ENCODE measurements around the gene DUSP28. TPM values are rescaled to one million over a fixed set of nuclear protein-coding genes. Genes with fewer than 3 reads are reported as not detected.
"Not testable (repeated sequence)": the region's sequence is repeated elsewhere in the genome, so short reads cannot be mapped to it uniquely, and the experiment has no call there.

The DUSP28 gene
- total and polyA plus RNA-seq, 5 donors, result 9.6 to 14.9 (median 11.1) TPM

DNA sequence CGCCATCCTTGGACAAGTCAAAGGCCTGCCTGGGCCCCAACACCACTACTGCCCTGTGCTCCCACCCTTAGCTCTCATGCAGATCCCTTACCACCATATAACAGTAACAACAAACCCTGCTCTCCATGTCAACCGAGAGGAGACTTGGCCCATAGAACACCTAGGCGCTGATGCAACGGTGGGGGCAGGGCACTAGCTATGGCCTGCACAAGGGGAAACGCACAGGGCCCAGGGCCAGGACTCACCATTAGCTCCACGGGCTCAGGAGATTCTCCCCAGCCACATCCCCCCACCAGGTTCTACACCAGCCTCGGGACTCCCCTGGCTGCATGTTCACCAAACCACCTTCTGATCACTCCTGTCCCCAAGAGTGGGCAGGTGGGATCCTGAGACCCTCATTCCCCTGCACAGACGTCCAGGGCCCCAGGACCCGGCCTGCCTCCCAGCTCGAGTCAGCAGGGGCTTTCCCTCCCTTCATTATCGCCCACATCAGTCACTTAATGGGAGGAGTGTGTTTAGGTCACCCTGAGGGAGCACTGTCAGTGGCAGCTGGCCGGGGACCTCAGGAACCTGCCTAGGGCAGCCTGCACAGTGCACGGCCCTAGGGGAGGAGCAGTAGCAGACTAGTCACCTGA is 31.6 kb upstream of the DUSP28 start:
- ATAC-seq, result peak in 1 of 2 donors; percentile 26
- DNase-seq, result no peak
- Histone ChIP-seq H3K27me3 (ENCODE audit: control insufficient read depth, insufficient read depth) (no peaks in the 10 kb centered on the region), H3K9me3 (ENCODE audit: control insufficient read depth, low read length) (no peaks in the 10 kb centered on the region), H3K4me1 (ENCODE audit: control insufficient read depth, insufficient read depth, low read length) (no peaks in the 10 kb centered on the region), H3K27ac (ENCODE audit: low read length) (no peak overlapping the region), H3K4me3 (ENCODE audit: low read length) (no peak overlapping the region)
- intact Hi-C loops (cut with DNase I), result no loop called here
- 93% methylated on average over 13 of the region's 13 CpGs for WGBS

DNA sequence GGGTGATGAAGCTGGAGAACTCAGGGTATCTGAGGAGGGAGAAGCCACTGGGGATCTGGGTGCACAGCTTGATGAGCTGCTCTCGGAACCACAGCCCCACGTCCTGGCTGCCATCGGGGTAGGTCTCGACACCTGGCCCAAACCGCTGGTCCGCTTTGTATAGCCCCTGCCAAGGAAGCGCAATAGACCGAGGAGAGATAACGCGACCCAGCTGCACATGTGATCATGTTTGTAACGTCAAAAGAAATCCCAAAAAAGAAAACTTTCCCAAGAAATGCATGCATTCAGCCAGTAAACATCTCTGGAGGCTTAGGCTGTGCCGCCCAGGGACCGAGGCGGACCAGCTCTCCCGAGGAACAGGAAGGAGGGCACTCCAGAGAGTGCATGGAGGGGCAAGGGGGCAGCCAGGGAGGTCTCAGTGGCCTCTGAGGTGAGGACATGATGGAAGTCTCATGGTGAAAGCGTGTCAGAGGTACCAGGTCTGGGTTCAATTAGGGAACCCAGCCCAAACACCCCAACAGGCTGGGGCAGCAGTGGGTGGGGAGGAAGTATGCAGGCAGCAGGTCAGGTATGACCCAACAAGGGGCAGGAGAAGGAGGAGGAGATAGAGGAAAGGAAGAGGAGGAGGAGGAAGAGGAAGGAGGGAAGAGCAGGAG is 30.7 kb upstream of the DUSP28 start:
- Histone ChIP-seq H3K27ac (ENCODE audit: low read length) (no peak overlapping the region), H3K4me3 (ENCODE audit: low read length) (no peak overlapping the region), H3K9me3 (ENCODE audit: control insufficient read depth, low read length) (no peaks in the 10 kb centered on the region), H3K27me3 (ENCODE audit: control insufficient read depth, insufficient read depth) (no peaks in the 10 kb centered on the region), H3K4me1 (ENCODE audit: control insufficient read depth, insufficient read depth, low read length) (no peaks in the 10 kb centered on the region)
- ATAC-seq, result no peak
- DNase-seq, result no peak
- 95% methylated on average over 16 of the region's 16 CpGs for WGBS
- intact Hi-C loops (cut with DNase I), result no loop called here

- H3K4me1 ChIP-seq (ENCODE audit: control insufficient read depth, insufficient read depth, low read length), result no peaks in the 10 kb centered on the region
- H3K9me3 ChIP-seq (ENCODE audit: control insufficient read depth, low read length), result no peaks in the 10 kb centered on the region
- no peak for DNase-seq
- intact Hi-C loops (cut with DNase I), result no loop called here
- no peaks in the 10 kb centered on the region for H3K27me3 ChIP-seq (ENCODE audit: control insufficient read depth, insufficient read depth)
- 98% methylated on average over 7 of the region's 7 CpGs for WGBS
- H3K4me3 ChIP-seq (ENCODE audit: low read length), result no peak overlapping the region
- H3K27ac ChIP-seq (ENCODE audit: low read length), result no peak overlapping the region
- no peak for ATAC-seq
Observed at GRCh38 chr2:240530181-240530580, 30.0 kb upstream of the DUSP28 start.

DNA sequence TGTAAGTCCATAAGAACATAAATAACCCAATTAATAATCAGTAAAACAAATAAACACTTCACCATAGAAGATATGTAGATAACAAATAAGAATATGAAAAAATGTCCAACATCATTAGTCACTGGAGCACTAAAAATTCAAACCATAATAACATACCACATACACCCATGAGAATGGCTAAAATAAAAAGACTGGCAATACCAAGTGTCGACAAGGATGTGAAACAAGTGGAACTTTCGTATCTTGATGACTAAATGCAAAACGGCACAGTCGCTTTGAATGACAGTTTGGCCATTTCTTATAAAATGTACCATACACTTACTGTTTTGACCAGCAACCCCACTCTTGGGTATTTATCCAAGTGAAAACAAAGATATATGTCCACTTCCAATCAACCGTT is 29.1 kb upstream of the DUSP28 start:
- no peak overlapping the region for H3K27ac ChIP-seq (ENCODE audit: low read length)
- 96% methylated on average over 5 of the region's 5 CpGs for WGBS
- H3K9me3 ChIP-seq (ENCODE audit: control insufficient read depth, low read length), result no peaks in the 10 kb centered on the region
- DNase-seq (no peak), ATAC-seq (no peak)
- H3K27me3 ChIP-seq (ENCODE audit: control insufficient read depth, insufficient read depth), result no peaks in the 10 kb centered on the region
- H3K4me3 ChIP-seq (ENCODE audit: low read length), result no peak overlapping the region
- H3K4me1 ChIP-seq (ENCODE audit: control insufficient read depth, insufficient read depth, low read length), result no peaks in the 10 kb centered on the region
- intact Hi-C loops (cut with DNase I), result no loop called here

- Histone ChIP-seq H3K27ac (ENCODE audit: low read length) (no peak overlapping the region), H3K4me1 (ENCODE audit: control insufficient read depth, insufficient read depth, low read length) (no peaks in the 10 kb centered on the region), H3K27me3 (ENCODE audit: control insufficient read depth, insufficient read depth) (no peaks in the 10 kb centered on the region), H3K9me3 (ENCODE audit: control insufficient read depth, low read length) (no peaks in the 10 kb centered on the region), H3K4me3 (ENCODE audit: low read length) (no peak overlapping the region)
- no peak for DNase-seq
- intact Hi-C loops (cut with DNase I), result no loop called here
- WGBS, result 100% methylated on average over 1 of the region's 1 CpG
- ATAC-seq, result no peak
Observed at GRCh38 chr2:240532031-240532775, 28.0 kb upstream of the DUSP28 start.

GRCh38 chr2:240538031-240538780 is 22.0 kb upstream of the DUSP28 start:
- 97% methylated on average over 43 of the region's 43 CpGs for WGBS
- ATAC-seq (no peak), DNase-seq (no peak)
- Histone ChIP-seq H3K4me1 (ENCODE audit: control insufficient read depth, insufficient read depth, low read length) (no peaks in the 10 kb centered on the region), H3K4me3 (ENCODE audit: low read length) (no peak overlapping the region), H3K27ac (ENCODE audit: low read length) (no peak overlapping the region), H3K27me3 (ENCODE audit: control insufficient read depth, insufficient read depth) (no peaks in the 10 kb centered on the region), H3K9me3 (ENCODE audit: control insufficient read depth, low read length) (no peaks in the 10 kb centered on the region)
- intact Hi-C loops (cut with DNase I), result no loop called here

DNA sequence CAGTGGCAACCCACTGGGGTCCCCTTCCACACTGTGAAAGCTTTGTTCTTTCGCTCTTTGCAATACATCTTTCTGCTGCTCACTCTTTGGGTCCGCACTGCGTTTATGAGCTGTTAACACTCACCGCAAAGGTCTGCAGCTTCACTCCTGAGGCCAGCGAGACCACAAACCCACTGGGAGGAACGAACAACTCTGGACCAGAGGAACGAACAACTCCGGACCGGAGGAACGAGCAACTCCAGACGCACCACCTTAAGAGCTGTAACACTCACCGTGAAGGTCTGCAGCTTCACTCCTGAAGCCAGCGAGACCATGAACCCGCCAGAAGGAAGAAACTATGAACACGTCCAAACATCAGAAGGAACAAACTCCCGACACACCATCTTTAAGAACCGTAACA is 21.1 kb upstream of the DUSP28 start:
- ATAC-seq; H3K4me3 ChIP-seq (ENCODE audit: low read length); H3K27ac ChIP-seq (ENCODE audit: low read length); intact Hi-C loops (cut with DNase I); DNase-seq; H3K27me3 ChIP-seq (ENCODE audit: control insufficient read depth, insufficient read depth); H3K4me1 ChIP-seq (ENCODE audit: control insufficient read depth, insufficient read depth, low read length); H3K9me3 ChIP-seq (ENCODE audit: control insufficient read depth, low read length): not testable (repeated sequence)
- 96% methylated on average over 17 of the region's 17 CpGs for whole genome bisulfite sequencing

DNA sequence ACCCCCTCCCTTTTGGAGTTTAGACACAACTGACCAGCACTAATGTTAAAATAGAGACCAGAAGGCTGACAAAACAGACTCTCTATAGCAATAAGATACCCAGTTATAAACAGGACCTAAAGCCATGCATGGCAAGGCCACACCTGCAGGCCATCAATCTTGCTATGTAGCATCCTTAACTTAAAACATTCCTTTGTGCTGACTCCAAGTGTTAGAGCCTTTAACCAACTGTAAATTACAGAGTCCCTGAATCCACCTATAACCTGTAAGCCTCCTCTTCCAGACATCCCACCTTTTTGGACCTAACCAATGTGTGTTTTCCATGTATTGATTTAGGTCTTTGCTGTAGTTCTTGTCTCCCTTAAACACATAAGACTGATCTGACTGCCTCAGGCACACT is 20.3 kb upstream of the DUSP28 start:
- no peaks in the 10 kb centered on the region for H3K27me3 ChIP-seq (ENCODE audit: control insufficient read depth, insufficient read depth)
- no peak for DNase-seq
- no peaks in the 10 kb centered on the region for H3K4me1 ChIP-seq (ENCODE audit: control insufficient read depth, insufficient read depth, low read length)
- no peak overlapping the region for H3K4me3 ChIP-seq (ENCODE audit: low read length)
- no peaks in the 10 kb centered on the region for H3K9me3 ChIP-seq (ENCODE audit: control insufficient read depth, low read length)
- ATAC-seq, result no peak
- no peak overlapping the region for H3K27ac ChIP-seq (ENCODE audit: low read length)
- intact Hi-C loops (cut with DNase I), result no loop called here

GRCh38 chr2:240551288-240551687 is 8.9 kb upstream of the DUSP28 start:
- ATAC-seq, result no peak
- no peak for DNase-seq
- 96% methylated on average over 4 of the region's 4 CpGs for WGBS
- intact Hi-C loops (cut with DNase I), result no loop called here
- Histone ChIP-seq H3K4me3 (ENCODE audit: low read length) (no peak overlapping the region), H3K27ac (ENCODE audit: low read length) (no peak overlapping the region), H3K27me3 (ENCODE audit: control insufficient read depth, insufficient read depth) (no peaks in the 10 kb centered on the region), H3K9me3 (ENCODE audit: control insufficient read depth, low read length) (no peaks in the 10 kb centered on the region), H3K4me1 (ENCODE audit: control insufficient read depth, insufficient read depth, low read length) (no peaks in the 10 kb centered on the region)

- H3K27ac ChIP-seq (ENCODE audit: low read length), result no peak overlapping the region
- no peaks in the 10 kb centered on the region for H3K4me1 ChIP-seq (ENCODE audit: control insufficient read depth, insufficient read depth, low read length)
- 46% methylated on average over 1 of the region's 1 CpG for WGBS
- intact Hi-C loops (cut with DNase I), result no loop called here
- no peak for ATAC-seq
- H3K4me3 ChIP-seq (ENCODE audit: low read length), result no peak overlapping the region
- no peaks in the 10 kb centered on the region for H3K27me3 ChIP-seq (ENCODE audit: control insufficient read depth, insufficient read depth)
- DNase-seq, result no peak
- H3K9me3 ChIP-seq (ENCODE audit: control insufficient read depth, low read length), result no peaks in the 10 kb centered on the region
Observed at GRCh38 chr2:240551811-240552210, 8.3 kb upstream of the DUSP28 start.

GRCh38 chr2:240553956-240554480 is 6.1 kb upstream of the DUSP28 start:
- Histone ChIP-seq H3K27ac (ENCODE audit: low read length) (no peak overlapping the region), H3K9me3 (ENCODE audit: control insufficient read depth, low read length) (no peaks in the 10 kb centered on the region), H3K4me3 (ENCODE audit: low read length) (no peak overlapping the region), H3K27me3 (ENCODE audit: control insufficient read depth, insufficient read depth) (no peaks in the 10 kb centered on the region), H3K4me1 (ENCODE audit: control insufficient read depth, insufficient read depth, low read length) (no peaks in the 10 kb centered on the region)
- ATAC-seq, result no peak
- DNase-seq, result no peak
- 84% methylated on average over 7 of the region's 7 CpGs for WGBS
- intact Hi-C loops (cut with DNase I), result no loop called here
